Calu3 (cell line): Measurements from ENCODE around the gene LMLN. TPM values are rescaled to one million over a fixed set of nuclear protein-coding genes. Genes with fewer than 3 reads are reported as not detected.
A peak's percentile ranks its signal among the peaks of the same experiment; 100 is the strongest.

Experiments used
- BruUV-seq: library from RNA; stranded (reverse); fragments of 400-500 nt; replicated peaks from 2 replicates; lab custom pipeline; 2021; lab: Mats Ljungman, UMichigan
- CTCF ChIA-PET: fragments of 300-600 bp; sonication (Branson Sonifier 250); formaldehyde crosslinking; loops from one replicate; lab custom pipeline; 2022; ENCODE audit warnings: antibody characterized with exemption; lab: Charles Lee
- DNase-seq: peaks from one replicate; pipeline ENCODE4 v3.0.0; 2022
- H3K27ac Mint-ChIP-seq: one replicate; pipeline ENCODE4 v1.8.0; 2022; ENCODE audit warnings: mixed read lengths; ENCODE audit not compliant: unreplicated experiment
- H3K27me3 Mint-ChIP-seq: one replicate; pipeline ENCODE4 v1.8.0; 2022; ENCODE audit warnings: mixed read lengths; ENCODE audit not compliant: unreplicated experiment
- H3K36me3 Mint-ChIP-seq: one replicate; pipeline ENCODE4 v1.8.0; 2022; ENCODE audit warnings: mild to moderate bottlenecking, moderate library complexity, mixed read lengths; ENCODE audit not compliant: insufficient read depth, unreplicated experiment
- H3K4me1 Mint-ChIP-seq: one replicate; pipeline ENCODE4 v1.8.0; 2022; ENCODE audit warnings: mild to moderate bottlenecking, low read depth, mixed read lengths; ENCODE audit not compliant: unreplicated experiment
- H3K4me3 Mint-ChIP-seq: one replicate; pipeline ENCODE4 v1.8.0; 2022; ENCODE audit warnings: mild to moderate bottlenecking, low read depth, moderate library complexity, mixed read lengths; ENCODE audit not compliant: unreplicated experiment
- H3K9me3 Mint-ChIP-seq: one replicate; pipeline ENCODE4 v1.8.0; 2022; ENCODE audit warnings: low read depth, mixed read lengths; ENCODE audit not compliant: unreplicated experiment
- intact Hi-C: fragments of 100-400 bp; cut with micrococcal nuclease; formaldehyde crosslinking; loops from one replicate; pipeline ENCODE4 v1.10.0; 2022; ENCODE audit not compliant: unreplicated experiment
- total RNA-seq: library from RNA; stranded (reverse); gene quantifications from 2 replicates; pipeline ENCODE4 v1.2.3, GENCODE V29; 2022
- TF ChIP-seq, protein P1 (sequence below): fragments of 200-600 bp; IDR thresholded peaks from one replicate; pipeline ENCODE4 v1.8.0; 2022; ENCODE audit warnings: antibody characterized with exemption; ENCODE audit not compliant: unreplicated experiment

The LMLN gene
- total RNA-seq, 1 experiment from 2014 or later, result 7.6 TPM

DNA sequence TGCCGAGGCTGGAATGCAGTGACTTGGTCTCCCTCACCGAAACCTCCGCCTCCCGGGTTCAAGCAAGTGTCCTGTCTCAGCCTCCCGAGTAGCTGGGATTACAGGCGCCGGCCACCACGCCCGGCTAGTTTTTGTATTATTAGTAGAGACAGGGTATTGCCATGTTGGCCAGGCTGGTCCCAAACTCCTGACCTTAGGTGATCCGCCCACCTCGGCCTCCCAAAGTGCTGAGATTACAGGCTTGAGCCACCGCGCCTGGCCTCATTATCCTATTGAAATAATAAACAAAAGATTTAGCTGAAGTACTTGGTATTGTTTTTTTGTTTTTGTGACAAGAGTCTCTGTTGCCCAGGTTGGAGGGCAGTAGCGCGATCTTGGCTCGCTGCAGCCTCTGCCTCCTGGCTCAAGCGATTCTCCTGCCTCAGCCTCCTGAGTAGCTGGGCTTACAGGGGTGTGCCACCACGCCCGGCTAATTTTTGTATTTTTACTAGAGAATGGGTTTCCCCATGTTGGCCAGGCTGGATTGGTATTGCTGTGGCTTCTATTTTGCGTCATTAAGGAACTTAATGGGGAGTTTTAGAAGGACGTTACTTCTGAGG, 8.5 kb upstream of the LMLN start:
- TF ChIP-seq, protein P1, sequence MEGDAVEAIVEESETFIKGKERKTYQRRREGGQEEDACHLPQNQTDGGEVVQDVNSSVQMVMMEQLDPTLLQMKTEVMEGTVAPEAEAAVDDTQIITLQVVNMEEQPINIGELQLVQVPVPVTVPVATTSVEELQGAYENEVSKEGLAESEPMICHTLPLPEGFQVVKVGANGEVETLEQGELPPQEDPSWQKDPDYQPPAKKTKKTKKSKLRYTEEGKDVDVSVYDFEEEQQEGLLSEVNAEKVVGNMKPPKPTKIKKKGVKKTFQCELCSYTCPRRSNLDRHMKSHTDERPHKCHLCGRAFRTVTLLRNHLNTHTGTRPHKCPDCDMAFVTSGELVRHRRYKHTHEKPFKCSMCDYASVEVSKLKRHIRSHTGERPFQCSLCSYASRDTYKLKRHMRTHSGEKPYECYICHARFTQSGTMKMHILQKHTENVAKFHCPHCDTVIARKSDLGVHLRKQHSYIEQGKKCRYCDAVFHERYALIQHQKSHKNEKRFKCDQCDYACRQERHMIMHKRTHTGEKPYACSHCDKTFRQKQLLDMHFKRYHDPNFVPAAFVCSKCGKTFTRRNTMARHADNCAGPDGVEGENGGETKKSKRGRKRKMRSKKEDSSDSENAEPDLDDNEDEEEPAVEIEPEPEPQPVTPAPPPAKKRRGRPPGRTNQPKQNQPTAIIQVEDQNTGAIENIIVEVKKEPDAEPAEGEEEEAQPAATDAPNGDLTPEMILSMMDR, result no peak
- BruUV-seq, result no TSS peak
- H3K27ac Mint-ChIP-seq, result peak overlapping the region; percentile 100
- H3K9me3 Mint-ChIP-seq, result no peaks in the 10 kb centered on the region
- no peaks in the 10 kb centered on the region for H3K27me3 Mint-ChIP-seq
- peak overlapping the region; percentile 96 for H3K4me3 Mint-ChIP-seq
- intact Hi-C loops, result no loop called here
- peaks cover 17% of the 10 kb centered on the region for H3K4me1 Mint-ChIP-seq
- peaks cover 73% of the 10 kb centered on the region for H3K36me3 Mint-ChIP-seq
- DNase-seq, result no peak
- CTCF ChIA-PET, result no interaction called here

DNA sequence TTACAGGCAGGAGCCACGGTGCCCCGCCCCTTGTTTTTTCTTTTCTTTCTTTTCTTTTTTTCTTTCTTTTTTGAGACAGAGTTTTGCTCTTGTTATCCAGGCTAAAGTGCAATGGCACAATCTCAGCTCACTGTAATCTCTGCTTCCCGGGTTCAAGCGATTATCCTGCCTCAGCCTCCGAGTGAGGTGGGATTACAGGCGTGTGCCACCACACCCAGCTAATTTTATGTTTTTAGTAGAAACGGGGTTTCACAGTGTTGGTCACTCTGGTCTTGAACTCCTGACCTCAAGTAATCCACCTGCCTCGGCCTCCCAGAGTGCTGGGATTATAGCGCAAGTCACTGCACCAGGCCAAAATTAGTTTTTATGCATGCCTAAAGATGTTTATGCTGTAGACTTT, 7.6 kb upstream of the LMLN start:
- DNase-seq, result no peak
- Mint-ChIP-seq H3K27ac (peak overlapping the region; percentile 76), H3K27me3 (no peaks in the 10 kb centered on the region), H3K4me1 (peaks cover 19% of the 10 kb centered on the region), H3K4me3 (peak overlapping the region; percentile 96), H3K36me3 (peaks cover 82% of the 10 kb centered on the region), H3K9me3 (no peaks in the 10 kb centered on the region)
- BruUV-seq, result no TSS peak
- intact Hi-C loops, result no loop called here
- CTCF ChIA-PET, result no interaction called here
- TF ChIP-seq, protein P1, result no peak

DNA sequence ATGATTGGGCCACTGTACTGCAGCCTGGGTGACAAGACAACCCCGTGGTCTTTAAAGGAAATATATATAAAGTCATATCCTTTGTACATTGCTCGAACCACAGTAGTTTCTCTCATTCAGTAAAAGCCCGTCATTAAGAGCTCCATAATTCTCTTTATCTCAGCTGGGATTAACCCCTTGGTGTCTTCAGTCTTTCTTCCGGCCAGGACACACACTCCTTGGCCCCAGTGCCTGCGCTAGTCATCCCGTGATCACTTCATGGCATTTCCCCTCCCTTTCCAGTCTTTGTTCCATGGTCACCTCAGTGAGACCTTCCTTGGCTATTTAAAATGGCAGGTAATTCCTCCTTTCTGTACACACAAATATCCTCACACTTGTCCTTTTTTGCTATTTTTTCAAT, 6.7 kb upstream of the LMLN start:
- intact Hi-C loops, result no loop called here
- CTCF ChIA-PET, result no interaction called here
- H3K27ac Mint-ChIP-seq, result peak overlapping the region; percentile 76
- DNase-seq, result no peak
- peaks cover 86% of the 10 kb centered on the region for H3K36me3 Mint-ChIP-seq
- TF ChIP-seq, protein P1, result no peak
- H3K4me1 Mint-ChIP-seq, result peaks cover 28% of the 10 kb centered on the region
- no peaks in the 10 kb centered on the region for H3K27me3 Mint-ChIP-seq
- no TSS peak for BruUV-seq
- no peak overlapping the region for H3K4me3 Mint-ChIP-seq
- H3K9me3 Mint-ChIP-seq, result no peaks in the 10 kb centered on the region

DNA sequence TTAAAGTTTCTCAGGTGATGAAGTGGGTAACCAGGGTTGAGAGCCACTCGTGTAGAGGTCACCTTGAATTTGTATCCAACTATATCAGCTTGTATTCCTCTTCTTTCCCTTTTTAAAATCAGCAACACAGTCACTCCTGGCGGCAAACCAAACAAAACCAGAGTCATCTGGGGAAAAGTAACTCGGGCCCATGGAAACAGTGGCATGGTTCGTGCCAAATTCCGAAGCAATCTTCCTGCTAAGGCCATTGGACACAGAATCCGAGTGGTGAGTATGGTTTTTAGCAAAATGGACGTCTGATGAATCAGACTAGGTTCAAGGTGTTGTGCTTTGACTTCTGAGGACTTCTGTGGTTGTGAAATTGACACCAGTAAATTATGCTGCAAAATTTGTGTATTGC, 6.1 kb upstream of the LMLN start:
- Mint-ChIP-seq H3K27me3 (no peaks in the 10 kb centered on the region), H3K27ac (peak overlapping the region; percentile 76), H3K36me3 (peaks cover 90% of the 10 kb centered on the region), H3K4me3 (no peak overlapping the region), H3K9me3 (no peaks in the 10 kb centered on the region), H3K4me1 (peaks cover 28% of the 10 kb centered on the region)
- DNase-seq, result no peak
- CTCF ChIA-PET, result no interaction called here
- intact Hi-C loops, result no loop called here
- BruUV-seq, result no TSS peak
- TF ChIP-seq, protein P1, result no peak
